GM12872 (cell line): ENCODE measurements around the gene GAREM1.

Experiments
- CTCF ChIP-seq: IDR thresholded peaks from 3 replicates; pipeline ENCODE4 v1.5.1; 2011; ENCODE audit warnings: low read depth, mild to moderate bottlenecking, low read length, moderate library complexity; ENCODE audit not compliant: insufficient read depth

Gene GAREM1

GRCh38 chr18:32389191-32389590 is 81.5 kb downstream of the GAREM1 start:
- TF ChIP-seq CTCF = no peak

- no peak for TF ChIP-seq CTCF
These were observed 84.2 kb downstream of the GAREM1 start for GRCh38 chr18:32386471-32386870.

- no peak for TF ChIP-seq CTCF
These were observed 87.4 kb downstream of the GAREM1 start for GRCh38 chr18:32383050-32383819.

- no peak for TF ChIP-seq CTCF
These were observed 88.9 kb downstream of the GAREM1 start for GRCh38 chr18:32381761-32382160.

- no peak for TF ChIP-seq CTCF
These were observed 90.1 kb downstream of the GAREM1 start for GRCh38 chr18:32380559-32380958.

- TF ChIP-seq CTCF = no peak
These were observed 90.8 kb downstream of the GAREM1 start for GRCh38 chr18:32379891-32380290.

GRCh38 chr18:32378705-32379104 is 92.0 kb downstream of the GAREM1 start:
- no peak for TF ChIP-seq CTCF
